HG02870 (cell line): ENCODE measurements around the gene GPALPP1.
"Not testable (repeated sequence)": the region's sequence is repeated elsewhere in the genome, so short reads cannot be mapped to it uniquely, and the experiment has no call there.

Experiments
- ATAC-seq: cut with Tn5 transposase; IDR thresholded peaks from one replicate; pipeline ENCODE4 v1.9.1; 2021; ENCODE audit warnings: mild to moderate bottlenecking, moderate library complexity; ENCODE audit not compliant: unreplicated experiment

Gene GPALPP1

GRCh38 chr13:45060062-45060461 lies 70.7 kb downstream of the GPALPP1 start:
- no peak for ATAC-seq

DNA sequence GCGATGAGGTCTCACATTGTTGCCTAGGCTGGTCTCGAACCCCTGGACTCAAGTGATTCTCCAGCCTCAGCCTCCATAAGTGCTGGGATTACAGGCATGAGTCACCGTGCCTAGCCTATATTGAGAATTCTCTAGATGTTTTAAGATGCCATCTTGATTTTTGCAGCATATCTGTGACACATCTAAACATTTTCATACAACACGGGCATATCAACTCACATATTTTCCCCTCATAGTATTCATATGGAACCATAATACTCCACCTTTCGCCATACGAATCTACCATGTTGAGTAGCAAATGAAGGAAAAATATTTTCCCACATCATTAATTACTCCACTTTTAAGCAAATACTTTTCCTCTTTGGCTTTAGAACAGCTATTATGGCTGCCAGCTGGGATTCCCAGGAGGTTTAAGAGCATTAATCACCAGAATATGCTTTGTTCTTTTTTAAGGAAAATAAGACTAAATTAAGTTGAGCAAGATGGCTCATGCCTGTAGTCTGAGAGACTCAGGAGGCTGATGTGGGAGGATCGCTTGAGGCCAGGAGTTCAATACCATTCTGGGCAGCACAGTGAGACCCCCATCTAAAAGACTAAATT lies 74.0 kb downstream of the GPALPP1 start:
- no peak for ATAC-seq

GRCh38 chr13:45063889-45064288 lies 74.6 kb downstream of the GPALPP1 start:
- ATAC-seq, result not testable (repeated sequence)

DNA sequence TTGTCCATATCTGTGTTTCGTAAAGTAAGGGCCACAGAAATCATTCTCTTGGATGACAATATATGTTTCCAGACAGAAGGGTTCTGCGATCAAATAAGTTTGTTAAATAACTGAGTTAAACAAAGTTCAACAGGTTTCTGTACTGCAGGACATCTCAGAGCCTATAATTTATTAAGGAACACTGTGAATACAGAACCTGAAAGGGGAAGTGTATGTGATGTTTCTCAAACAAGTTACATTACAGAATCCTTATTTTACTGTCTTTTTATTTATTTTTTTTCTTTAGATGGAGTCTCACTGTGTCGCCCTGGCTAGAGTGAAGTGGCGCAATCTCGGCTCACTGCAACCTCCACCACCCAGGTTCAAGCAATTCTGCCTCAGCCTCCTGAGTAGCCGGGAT lies 75.6 kb downstream of the GPALPP1 start:
- ATAC-seq, result no peak

DNA sequence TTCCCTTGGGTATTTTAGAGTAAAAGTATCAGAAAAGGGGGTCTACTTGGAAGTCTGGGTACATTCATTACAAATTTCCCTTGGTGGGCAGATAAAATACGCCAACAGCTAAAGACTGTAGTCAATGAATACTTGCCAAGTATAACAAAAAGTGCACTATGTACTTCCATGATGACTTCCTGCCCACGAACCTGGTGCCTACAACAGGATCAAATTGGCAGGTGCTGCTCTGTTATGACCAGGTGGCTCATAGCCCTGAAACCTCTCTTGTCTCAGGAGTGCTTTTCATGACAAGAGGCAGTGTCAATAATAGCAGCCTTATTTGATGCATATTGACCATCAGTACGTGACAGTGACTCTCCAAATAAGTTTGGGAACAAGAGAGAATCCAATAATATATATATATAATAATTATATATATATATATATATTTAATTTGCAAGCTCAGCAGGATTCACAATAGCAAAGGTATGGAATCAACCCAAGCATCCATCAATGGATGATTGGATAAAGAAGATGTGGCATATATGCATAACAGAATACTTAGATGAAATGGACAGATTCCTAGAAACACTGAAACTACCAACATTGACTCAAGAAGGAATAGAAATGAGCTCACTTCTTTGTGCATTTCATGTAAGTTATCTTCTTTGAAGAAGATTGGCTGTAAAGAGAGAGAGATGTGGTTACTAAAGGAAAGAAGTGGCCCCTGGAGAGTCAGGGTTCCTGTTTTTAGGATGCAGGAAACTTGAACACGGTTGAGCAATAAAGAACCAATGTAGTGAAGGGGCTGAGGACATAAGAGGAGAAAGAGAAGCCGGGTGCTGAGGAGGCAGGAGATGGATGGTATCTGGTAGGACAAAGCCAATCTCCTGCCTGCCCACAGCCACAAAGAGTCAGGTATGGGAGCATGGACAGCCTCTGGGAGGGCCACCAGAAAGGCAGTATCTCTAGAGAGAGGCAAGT lies 79.0 kb downstream of the GPALPP1 start:
- no peak for ATAC-seq

DNA sequence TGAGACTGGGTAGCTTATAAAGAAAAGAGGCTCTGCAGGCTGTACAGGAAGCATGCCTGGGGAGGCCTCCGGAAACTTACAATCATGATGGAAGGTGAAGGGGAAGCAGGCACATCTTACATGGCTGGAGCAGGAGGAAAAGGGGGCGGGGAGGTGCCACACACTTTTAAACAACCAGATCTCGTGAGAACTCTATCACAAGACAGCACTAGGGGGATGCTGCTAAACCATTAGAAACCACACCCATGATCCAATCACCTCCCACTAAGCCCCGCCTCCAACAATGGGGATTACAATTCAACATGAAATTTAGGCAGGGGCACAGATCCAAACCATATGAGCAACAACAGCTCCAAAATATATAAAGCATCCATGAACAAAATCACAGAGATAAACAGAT lies 84.5 kb downstream of the GPALPP1 start:
- no peak for ATAC-seq

GRCh38 chr13:45074721-45075120 lies 85.4 kb downstream of the GPALPP1 start:
- no peak for ATAC-seq

GRCh38 chr13:45078003-45078402 lies 88.7 kb downstream of the GPALPP1 start:
- ATAC-seq, result no peak
